Measurements from ENCODE around the gene CDH13. TPM values are rescaled to one million over a fixed set of nuclear protein-coding genes. Genes with fewer than 3 reads are reported as not detected.

The CDH13 gene
- total and polyA plus RNA-seq, 2 donors (not counting 1 experiment from before 2014, with no cell fraction given), result 27.6 to 96.7 TPM

DNA sequence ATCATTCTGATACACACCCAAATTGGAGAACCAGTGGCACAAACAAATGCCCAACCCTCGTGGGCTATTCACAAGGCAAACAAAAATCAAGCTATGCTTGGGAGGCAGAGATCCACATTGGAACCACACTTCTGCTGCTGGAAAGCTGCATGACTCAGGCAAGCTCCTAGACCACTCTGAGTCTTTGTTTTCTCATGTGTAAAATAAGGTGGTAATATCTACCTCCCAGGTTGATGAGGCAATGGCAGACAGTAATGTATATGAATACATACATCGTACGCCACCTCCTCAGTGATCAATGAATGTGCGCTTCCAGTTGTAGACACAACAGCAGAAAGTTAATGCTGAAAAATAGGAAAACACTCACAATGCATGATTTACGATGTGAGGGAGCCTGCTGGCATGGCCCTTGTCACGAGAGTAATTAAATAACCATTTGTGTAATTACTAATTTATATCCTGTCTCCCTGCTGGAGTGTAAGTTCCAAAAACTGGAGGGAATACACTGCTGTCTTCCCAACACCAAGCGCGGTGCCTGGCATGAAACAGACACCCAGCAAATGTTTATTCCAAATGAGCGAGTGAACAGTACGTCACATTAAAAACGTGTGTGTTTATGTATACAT is 1111.1 kb downstream of the CDH13 start:
- Histone ChIP-seq H2AFZ (ENCODE audit: low read length) (no peak overlapping the region), H3K4me2 (ENCODE audit: extremely low read depth, insufficient read depth, low read length) (no peak overlapping the region), H4K20me1 (ENCODE audit: control insufficient read depth, extremely low read depth, insufficient read depth, low read length) (no peaks in the 10 kb centered on the region), H3K27me3 (ENCODE audit: control insufficient read depth, insufficient read depth, low read length) (no peaks in the 10 kb centered on the region), H3K9ac (ENCODE audit: insufficient read depth, low read length) (no peak overlapping the region), H3K27ac (ENCODE audit: insufficient read depth, low read length) (no peak overlapping the region), H3K9me3 (ENCODE audit: control insufficient read depth, insufficient read depth, low read depth, low read length) (no peaks in the 10 kb centered on the region), H3K36me3 (ENCODE audit: control insufficient read depth, insufficient read depth, low read length) (no peaks in the 10 kb centered on the region), H3K79me2 (ENCODE audit: control insufficient read depth, insufficient read depth, low read length) (no peaks in the 10 kb centered on the region), H3K4me1 (ENCODE audit: control insufficient read depth, extremely low read depth, insufficient read depth, low read length) (no peaks in the 10 kb centered on the region), H3K4me3 (replicated peaks in 1 of 4; ENCODE audit: control extremely low read depth in 1 of 4, insufficient read depth in 1 of 4, low read depth in 3 of 4, low read length in 4 of 4) (no peak overlapping the region)
- no peak for DNase-seq (ENCODE audit: low read depth in 2 of 2)
- no peak for TF ChIP-seq EZH2 (IDR thresholded peaks at IDR 0.05; ENCODE audit: low read length, missing control alignments)

DNA sequence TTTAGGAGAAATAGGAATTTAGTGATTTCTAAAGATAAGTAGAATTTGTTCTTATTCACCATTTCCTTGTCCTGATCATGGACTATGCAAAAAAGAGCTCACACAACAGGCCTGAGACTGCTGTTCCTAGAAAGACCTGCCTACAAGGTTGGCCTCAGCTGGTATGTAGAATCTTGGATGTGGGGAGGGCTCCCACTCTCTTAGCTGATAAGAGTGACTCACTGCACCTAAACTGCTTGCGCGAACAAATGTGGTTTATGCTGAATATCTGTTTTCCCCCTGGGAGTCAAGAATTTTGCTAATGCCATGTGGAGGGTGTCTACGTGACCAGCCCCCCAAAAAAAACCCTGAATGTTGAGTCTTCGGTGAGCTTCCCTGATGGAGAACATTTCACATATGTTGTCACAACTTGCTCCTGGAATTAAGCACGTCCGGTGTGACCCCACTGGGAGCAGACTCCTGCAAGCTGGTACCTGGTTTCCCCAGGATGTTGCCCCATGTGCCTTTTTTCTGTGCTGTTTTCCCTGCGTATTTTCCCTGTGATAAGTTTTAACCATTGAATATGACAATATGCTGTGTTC is 1112.2 kb downstream of the CDH13 start:
- H3K27ac ChIP-seq (ENCODE audit: insufficient read depth, low read length), result no peak overlapping the region
- H3K4me3 ChIP-seq (replicated peaks in 1 of 4; ENCODE audit: control extremely low read depth in 1 of 4, insufficient read depth in 1 of 4, low read depth in 3 of 4, low read length in 4 of 4), result no peak overlapping the region
- H3K36me3 ChIP-seq (ENCODE audit: control insufficient read depth, insufficient read depth, low read length), result no peaks in the 10 kb centered on the region
- H3K27me3 ChIP-seq (ENCODE audit: control insufficient read depth, insufficient read depth, low read length), result no peaks in the 10 kb centered on the region
- no peaks in the 10 kb centered on the region for H3K4me1 ChIP-seq (ENCODE audit: control insufficient read depth, extremely low read depth, insufficient read depth, low read length)
- no peak overlapping the region for H3K4me2 ChIP-seq (ENCODE audit: extremely low read depth, insufficient read depth, low read length)
- H4K20me1 ChIP-seq (ENCODE audit: control insufficient read depth, extremely low read depth, insufficient read depth, low read length), result no peaks in the 10 kb centered on the region
- no peaks in the 10 kb centered on the region for H3K9me3 ChIP-seq (ENCODE audit: control insufficient read depth, insufficient read depth, low read depth, low read length)
- no peak for TF ChIP-seq EZH2 (IDR thresholded peaks at IDR 0.05; ENCODE audit: low read length, missing control alignments)
- TF ChIP-seq, protein P1, sequence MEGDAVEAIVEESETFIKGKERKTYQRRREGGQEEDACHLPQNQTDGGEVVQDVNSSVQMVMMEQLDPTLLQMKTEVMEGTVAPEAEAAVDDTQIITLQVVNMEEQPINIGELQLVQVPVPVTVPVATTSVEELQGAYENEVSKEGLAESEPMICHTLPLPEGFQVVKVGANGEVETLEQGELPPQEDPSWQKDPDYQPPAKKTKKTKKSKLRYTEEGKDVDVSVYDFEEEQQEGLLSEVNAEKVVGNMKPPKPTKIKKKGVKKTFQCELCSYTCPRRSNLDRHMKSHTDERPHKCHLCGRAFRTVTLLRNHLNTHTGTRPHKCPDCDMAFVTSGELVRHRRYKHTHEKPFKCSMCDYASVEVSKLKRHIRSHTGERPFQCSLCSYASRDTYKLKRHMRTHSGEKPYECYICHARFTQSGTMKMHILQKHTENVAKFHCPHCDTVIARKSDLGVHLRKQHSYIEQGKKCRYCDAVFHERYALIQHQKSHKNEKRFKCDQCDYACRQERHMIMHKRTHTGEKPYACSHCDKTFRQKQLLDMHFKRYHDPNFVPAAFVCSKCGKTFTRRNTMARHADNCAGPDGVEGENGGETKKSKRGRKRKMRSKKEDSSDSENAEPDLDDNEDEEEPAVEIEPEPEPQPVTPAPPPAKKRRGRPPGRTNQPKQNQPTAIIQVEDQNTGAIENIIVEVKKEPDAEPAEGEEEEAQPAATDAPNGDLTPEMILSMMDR (conservative IDR thresholded peaks at IDR 0.05 in 1 of 2, IDR thresholded peaks at IDR 0.05 in 1 of 2; ENCODE audit: low read depth in 1 of 2, low read length in 2 of 2), result no peak
- H3K9ac ChIP-seq (ENCODE audit: insufficient read depth, low read length), result no peak overlapping the region
- H3K79me2 ChIP-seq (ENCODE audit: control insufficient read depth, insufficient read depth, low read length), result no peaks in the 10 kb centered on the region
- DNase-seq (ENCODE audit: low read depth in 2 of 2), result peak in 1 of 2 donors; percentile 82
- no peak overlapping the region for H2AFZ ChIP-seq (ENCODE audit: low read length)

DNA sequence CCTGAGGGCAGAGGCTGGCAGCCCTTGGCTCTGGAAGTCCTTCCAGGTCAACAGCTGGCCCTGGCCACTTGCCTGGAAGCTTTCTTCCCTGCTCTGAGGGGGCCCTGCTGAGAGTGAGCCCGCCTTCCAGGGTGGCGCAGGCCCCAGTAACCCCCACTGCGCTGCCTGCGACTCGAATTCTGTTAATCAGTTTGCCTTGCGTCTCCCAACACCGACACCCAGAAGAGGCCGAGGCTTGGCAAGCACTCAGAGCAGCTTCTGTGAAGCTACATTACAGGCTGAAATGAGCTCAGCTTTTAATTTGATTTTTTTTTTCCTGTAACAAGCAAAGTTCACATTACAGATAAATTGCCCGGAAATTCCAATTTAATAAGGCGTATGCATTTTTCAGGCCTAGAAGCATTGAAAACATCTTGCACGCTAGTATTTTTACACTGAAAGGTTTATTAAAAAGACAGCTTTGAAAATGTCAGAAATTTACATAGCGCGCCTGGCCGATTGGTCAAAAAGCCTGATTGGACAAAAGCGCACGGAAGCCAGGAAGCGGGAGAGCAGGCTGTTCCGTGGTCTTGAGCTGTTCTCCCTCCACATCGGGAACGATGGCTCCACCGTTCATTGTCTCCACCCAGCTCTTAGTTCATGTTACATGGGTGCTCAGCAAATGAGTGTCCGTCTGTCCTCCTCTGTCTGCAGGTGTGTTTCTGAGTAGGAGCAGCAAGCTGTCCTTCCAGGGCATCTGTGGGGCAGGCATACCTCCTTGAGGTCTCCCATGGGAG is 1115.5 kb downstream of the CDH13 start:
- no peak overlapping the region for H2AFZ ChIP-seq (ENCODE audit: low read length)
- H3K27ac ChIP-seq (ENCODE audit: insufficient read depth, low read length), result no peak overlapping the region
- H3K9me3 ChIP-seq (ENCODE audit: control insufficient read depth, insufficient read depth, low read depth, low read length), result no peaks in the 10 kb centered on the region
- H3K27me3 ChIP-seq (ENCODE audit: control insufficient read depth, insufficient read depth, low read length), result no peaks in the 10 kb centered on the region
- H3K79me2 ChIP-seq (ENCODE audit: control insufficient read depth, insufficient read depth, low read length), result no peaks in the 10 kb centered on the region
- no peaks in the 10 kb centered on the region for H3K36me3 ChIP-seq (ENCODE audit: control insufficient read depth, insufficient read depth, low read length)
- no peak for DNase-seq (ENCODE audit: low read depth in 2 of 2)
- H3K4me3 ChIP-seq (replicated peaks in 1 of 4; ENCODE audit: control extremely low read depth in 1 of 4, insufficient read depth in 1 of 4, low read depth in 3 of 4, low read length in 4 of 4), result no peak overlapping the region
- no peaks in the 10 kb centered on the region for H4K20me1 ChIP-seq (ENCODE audit: control insufficient read depth, extremely low read depth, insufficient read depth, low read length)
- H3K4me1 ChIP-seq (ENCODE audit: control insufficient read depth, extremely low read depth, insufficient read depth, low read length), result no peaks in the 10 kb centered on the region
- H3K4me2 ChIP-seq (ENCODE audit: extremely low read depth, insufficient read depth, low read length), result no peak overlapping the region
- H3K9ac ChIP-seq (ENCODE audit: insufficient read depth, low read length), result no peak overlapping the region
- TF ChIP-seq, protein P1 (conservative IDR thresholded peaks at IDR 0.05 in 1 of 2, IDR thresholded peaks at IDR 0.05 in 1 of 2; ENCODE audit: low read depth in 1 of 2, low read length in 2 of 2), result no peak
- TF ChIP-seq EZH2 (IDR thresholded peaks at IDR 0.05; ENCODE audit: low read length, missing control alignments), result no peak

Measured in fibroblast of lung (primary cell).